Activated gamma-delta T cell treated with anti-CD3 and anti-CD28 coated beads, Interleukin-2, amount 50 U/mL, for 16 hours (primary cell): ENCODE measurements around the gene MAMLD1.

Source experiments
- DNase-seq: peaks from one replicate; pipeline ENCODE4 v3.0.0-alpha.2; 2020; ENCODE audit warnings: low read depth

Gene MAMLD1

DNA sequence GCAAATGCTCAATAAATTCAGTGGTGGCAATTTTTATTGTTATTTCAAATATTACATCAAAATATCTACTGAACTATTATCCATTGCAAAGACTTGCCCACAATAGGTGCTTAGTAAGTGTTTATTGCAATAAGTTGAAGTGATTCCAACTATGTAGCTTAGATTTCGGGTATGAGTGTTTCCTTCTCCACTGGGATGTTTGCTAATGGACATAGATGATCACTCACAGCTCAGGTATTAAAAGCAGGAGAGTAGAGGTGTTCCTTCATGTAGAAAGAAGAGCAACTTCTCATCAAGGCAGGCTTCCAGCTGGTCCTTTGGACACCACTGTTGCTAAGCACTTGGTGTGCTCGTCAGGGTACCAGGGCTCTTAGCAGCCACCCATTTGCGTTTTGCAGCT, 139.0 kb downstream of the MAMLD1 start:
- DNase-seq, result no peak

DNA sequence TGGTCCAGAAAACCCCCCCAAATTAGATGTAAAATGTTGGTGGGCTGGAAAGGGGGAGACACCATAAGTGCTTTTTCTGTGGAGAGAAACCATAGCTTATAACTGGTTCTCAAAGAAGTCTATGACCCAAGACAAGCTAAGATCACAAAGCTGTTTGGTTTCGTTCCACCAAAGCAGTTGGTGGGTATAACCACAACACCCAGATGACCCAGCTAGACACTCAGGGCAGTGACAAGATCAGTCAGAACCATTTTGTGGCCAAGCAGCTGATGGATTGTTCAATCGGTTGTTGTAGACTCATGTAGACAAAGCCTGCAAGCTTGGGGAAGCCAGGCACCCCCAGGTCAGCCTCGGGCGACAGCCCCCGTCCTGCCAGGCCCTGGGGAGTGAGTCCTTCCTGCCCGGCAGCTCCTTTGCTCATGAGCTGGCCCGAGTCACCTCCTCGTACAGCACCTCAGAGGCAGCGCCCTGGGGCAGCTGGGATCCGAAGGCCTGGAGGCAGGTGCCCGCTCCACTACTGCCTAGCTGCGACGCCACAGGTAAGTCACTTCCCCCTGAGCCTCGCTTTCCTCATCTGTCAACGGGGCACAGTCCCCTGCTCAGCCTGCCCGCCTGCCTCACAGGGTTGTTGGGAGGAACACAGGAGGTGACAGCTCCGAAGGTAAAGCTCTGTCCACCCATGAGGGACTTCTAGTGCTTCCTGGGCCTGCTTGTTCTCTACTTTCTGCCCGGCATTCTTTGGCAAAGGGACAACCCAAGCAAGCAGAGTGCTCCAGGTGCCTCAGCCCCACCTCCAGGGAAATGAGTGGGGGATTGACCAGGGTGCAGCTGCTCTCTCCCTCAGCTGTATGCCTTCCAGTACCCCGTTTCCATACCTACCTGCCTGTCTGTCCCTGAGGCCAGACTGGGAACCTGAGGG, 140.1 kb downstream of the MAMLD1 start:
- no peak for DNase-seq

DNA sequence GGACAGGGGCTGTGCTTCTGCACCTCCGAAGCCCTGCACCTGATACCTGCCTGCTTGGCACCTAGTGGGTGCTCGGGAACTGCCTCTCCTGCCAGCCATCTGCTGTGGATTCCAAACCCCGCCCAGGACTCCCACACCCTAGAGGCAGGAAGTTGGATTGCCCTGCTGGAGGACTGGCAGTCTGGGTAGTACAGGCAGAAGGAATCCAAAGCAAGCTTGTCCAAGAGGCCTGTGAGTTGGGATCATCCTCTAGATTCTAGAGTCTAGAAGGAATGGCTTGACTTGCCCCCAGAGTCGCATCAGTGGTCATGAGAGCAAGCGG, 140.7 kb downstream of the MAMLD1 start:
- no peak for DNase-seq

DNA sequence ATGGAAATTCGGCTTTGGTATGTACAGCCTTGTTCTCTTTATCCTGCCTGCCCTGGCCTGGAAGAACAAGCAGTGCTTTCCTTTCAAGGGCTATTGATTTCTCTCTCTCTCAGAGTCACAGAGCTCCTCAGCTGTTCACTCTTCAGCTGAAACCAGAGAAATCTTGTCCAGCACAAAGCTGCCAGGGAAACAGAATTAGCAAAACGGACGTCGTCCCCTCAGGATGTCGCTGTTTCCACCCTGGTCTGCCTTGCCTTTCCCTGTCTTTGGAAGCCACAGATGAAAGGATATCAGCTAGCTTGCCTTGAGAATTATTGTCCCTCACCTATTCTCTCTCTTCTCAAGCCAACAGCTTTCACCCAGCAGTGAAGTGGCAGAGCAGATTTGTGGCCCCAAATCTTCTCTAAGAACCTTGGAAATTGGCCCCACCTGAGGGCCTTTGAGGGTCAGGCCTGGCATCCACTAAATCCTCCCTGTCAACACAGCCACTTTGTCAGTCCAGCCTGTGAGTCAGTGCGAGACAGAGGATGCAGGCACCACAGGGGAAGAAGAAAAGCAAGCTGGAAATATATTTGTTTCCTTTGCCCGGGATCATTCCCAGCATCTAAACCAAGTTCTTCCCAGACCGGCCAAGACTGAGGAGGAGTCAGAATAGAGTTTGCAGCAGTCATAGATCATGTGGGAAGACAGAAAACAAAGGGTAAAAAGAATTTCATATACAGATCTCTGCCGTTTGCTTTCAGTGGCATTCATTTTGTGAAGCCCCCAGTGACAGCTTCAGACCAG, 141.5 kb downstream of the MAMLD1 start:
- no peak for DNase-seq

DNA sequence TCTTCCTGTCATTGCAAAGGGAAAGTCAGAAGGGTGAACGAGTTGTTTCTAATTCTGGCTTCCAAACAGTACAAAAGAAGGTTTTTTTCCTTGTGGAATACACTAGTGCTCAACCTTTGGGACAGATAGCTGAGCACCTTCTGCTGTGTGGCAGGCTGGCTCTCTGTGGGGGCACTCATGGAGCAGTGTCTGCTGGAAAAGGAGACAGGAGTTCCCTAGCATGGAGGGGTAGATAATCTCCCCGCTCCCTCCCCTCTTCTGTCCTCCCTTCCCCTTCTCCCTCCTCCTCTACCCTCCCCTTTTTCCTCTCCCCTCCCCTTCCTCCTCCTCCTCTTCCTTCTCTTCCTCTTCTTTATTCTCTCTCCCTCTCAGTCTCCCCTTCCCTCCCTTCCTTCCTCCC, 142.9 kb downstream of the MAMLD1 start:
- no peak for DNase-seq

DNA sequence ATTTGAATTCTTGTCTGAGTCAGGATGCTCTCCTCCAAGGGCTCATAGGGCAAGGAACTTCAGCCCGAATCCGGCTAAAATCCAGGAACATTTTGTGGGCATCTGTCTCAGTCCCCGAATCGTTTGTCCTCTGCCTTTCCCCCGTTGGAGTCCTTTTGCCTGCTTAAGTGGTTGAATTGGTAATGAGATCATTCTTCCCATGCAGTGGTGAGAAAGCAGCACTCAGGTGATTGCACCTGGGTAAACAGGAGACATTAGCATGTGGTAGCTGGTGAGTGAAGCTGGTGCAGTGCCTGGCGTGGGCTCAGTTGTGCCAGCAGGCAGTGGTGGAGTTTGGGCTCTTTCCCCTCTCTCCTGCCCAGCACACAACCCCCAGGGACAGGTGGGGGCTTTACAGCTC, 143.4 kb downstream of the MAMLD1 start:
- no peak for DNase-seq

DNA sequence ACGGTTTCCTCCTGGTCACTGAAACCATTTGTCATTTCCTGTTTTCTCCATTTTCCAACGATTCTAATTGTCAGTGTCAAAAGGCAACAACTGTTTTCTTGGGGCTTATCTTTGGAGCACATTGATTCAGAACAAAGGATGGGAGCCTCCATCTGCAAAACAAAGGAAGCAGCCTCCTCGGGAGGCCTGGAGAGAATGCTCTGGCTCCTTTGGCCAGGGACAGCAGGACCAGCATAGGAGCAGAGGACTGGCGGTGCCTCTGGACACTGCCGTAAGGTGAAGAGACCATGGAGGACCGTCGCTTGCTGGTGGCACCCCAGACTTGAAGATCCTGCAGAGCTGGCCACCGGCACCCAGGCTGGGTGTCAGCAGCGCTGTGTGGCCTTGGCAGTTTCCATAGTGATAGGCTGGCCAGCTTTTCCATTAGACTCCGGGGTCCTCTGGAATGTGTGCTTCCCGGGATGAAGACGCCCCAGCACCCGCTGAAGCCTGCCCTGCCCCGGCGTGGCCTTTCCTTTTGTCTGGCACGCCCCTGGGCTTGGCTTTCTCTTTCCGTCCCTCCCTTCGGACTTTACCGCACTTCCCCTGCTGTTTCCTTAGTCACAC, 144.2 kb downstream of the MAMLD1 start:
- no peak for DNase-seq

DNA sequence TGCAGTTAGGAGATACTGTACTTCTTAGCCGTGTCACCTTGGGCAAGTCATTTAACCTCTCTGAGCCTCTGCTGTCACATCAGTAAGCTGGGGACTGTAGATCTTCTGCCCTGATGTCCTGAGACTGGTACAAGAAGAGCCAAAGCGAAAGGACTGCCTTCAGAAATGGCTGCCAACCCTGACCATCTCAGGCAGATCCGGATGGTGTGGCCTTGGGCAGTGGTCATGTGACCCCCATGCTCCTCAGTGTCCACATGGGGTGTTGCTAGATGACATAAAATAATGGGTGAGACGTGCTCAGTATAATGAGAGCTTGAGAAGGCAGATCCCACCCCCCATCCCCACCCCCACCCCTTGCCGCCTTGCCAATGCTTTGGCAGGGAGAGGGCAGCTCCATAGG, 144.9 kb downstream of the MAMLD1 start:
- no peak for DNase-seq

DNA sequence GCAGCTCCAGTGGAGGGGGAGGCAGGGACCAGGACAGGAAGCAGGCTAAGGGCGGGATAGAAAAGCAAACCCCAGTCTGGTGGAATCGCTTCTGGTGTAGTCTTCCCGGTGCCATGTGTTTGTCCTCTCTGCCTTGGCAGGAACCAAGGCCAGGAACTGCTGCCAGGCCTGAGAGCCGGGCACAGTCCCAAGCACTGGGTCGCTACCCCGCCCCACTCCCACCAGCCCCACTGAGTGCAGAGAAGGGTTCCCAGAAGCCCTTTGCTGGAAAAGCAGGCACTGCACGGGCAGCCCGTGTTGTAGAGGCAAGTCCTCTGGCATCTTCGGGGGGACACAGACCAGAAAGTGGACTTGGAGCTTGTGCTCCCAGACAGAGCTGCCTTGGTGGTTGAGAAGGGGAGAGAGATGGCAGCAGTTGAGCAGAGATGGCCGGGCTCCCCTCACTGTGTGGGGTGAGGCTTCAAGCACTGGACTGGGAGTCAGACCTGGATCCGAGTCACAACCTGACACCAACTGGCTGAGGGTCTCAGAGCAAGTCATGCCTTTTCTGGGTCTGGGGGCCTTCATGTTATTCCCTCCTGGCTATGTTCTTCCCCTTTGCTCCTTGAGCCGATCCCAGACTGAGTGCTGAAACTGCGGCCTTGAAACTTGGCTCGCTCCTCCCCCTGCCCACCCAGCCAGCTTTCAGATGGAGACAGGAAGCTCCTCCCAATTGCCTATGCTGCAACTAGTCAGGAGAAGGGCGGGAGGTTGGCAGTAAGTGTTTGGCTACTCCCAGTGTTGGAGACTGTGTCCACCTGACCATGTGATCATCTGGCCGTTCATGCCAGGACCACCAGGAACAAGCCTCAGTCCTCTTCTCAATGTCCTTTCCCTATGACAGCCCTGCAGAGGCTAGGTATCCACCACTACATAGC, 145.6 kb downstream of the MAMLD1 start:
- no peak for DNase-seq

DNA sequence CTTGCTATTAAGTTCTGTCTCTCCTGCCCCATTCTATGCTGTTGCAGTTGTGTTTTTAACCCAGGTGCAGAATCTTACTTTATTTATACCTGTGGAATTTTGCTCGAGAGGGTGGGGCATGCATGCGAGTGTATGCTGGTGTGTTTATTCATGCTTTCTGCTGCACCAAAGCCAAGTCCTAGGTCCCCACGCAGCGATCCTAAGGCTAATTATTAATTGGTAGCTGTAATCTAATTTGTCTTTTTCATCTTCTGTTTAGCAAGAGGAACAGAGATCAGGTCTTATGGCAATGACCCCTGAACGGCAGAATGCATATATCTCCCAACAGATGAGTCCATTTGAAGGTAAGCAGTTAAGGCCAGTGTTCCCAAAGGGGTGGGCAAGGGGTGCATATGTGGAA, 146.6 kb downstream of the MAMLD1 start:
- DNase-seq, result no peak

DNA sequence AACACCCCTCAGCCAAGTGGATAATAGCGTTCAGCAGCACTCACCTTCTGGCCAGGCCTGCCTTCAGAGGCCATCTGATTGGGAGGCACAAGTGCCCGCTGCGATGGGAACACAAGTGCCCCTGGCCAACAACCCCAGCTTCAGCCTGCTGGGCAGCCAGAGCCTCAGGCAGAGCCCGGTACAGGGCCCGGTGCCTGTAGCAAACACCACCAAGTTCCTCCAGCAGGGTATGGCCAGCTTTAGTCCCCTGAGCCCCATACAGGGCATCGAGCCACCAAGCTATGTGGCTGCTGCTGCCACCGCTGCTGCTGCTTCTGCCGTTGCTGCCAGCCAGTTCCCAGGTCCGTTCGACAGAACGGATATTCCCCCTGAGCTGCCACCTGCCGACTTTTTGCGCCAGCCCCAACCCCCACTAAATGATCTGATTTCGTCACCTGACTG, 149.4 kb downstream of the MAMLD1 start:
- DNase-seq, result no peak

DNA sequence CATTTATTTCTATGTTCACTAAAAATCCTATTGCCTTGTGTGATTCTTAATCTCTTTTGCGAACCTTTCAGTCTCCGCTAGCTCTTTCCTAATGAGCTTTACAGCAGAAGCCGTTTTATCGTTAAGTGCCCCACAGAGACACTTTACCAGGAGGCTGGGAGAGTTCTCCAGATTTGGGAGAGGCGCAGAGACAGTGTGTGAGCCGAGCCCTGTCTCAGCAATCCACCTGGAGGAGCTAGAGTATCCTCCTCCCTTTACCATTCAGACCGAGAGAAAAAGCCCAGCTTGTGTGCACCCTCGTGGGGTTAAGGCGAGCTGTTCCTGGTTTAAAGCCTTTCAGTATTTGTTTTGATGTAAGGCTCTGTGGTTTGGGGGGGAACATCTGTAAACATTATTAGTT, 150.4 kb downstream of the MAMLD1 start:
- no peak for DNase-seq

DNA sequence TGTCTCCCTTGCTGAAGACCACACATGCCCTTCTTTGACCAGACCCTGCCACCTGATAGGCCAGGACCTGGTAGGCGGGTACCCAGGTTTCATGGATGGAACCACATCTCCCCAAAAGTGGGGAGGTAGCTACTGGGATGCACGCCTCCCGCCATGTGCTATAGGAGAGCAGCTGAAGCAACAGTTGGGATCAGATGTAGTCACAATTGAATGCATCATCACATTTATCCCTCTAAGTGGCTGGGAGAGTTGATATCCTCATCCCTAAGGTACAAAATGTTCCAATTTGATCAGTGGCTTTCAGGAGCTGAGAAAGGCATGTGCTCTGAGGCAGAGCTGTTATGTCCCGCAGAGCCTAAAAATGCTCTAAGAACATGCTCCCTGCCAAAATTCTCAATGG, 151.3 kb downstream of the MAMLD1 start:
- no peak for DNase-seq

DNA sequence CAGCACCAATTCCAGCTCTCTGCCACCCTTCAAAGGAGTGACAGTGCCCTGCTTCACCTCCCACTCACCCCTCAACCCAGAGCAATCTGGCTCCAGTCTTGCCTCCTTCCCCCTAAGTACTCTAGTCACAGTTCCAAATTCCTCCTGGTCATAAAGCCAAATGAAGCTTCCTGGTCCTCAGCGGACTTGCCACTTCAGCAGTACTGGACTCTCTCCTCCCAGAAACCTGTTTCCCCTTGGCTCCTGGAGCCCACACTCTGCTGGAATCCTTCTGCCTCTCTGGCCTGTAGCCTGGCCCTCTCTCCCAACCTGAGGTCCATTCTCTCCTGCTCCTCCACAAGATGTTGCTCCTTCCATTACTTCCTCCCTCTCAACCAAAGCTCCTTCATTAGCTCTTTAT, 152.7 kb downstream of the MAMLD1 start:
- DNase-seq, result no peak

DNA sequence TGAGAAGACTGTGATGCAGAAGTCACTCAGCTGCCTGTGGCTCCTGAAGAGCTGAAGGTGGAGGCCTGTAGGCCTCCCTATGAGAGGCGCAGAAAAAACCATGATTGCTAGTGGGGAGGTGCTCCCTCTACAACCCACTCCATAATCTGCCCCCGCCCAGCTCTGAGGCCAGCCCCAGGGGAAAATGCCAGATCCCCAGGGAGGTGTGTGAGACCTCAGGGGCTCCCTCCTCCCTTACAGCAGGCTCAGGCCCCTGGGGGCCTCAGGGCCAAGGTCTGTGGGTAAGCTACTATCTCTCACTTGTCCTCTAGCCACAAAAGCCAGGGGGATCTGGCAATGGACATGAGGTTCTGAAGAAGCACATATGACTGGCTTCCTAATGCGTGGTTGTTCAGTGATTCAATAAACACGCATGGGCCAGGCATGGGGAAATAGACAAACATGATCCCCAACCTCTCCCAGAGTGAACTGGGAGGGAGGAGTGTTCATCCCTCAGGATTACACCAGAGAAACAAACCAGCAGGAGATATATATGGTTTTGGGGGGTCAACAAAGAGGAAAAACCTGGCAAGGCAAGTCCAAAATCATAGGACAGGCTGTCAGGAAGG, 154.3 kb downstream of the MAMLD1 start:
- DNase-seq, result no peak

DNA sequence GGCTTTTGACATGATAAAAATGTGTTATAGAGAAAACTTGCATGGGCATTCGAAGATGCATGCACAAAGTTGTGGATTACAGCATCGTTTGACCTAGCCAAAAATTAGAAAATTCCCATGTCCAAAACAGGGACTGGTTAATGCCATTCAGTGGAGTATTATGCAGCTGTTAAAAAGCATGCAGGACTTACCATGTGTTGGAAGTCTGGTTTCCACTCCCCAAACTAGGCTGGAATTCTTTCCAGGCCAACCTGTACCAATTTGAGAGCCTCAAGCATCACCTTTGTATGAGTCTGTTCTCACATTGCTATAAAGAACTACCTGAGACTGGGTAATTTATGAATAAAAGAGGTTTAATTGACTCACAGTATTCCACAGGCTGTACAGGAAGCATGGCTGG, 159.4 kb downstream of the MAMLD1 start:
- no peak for DNase-seq

DNA sequence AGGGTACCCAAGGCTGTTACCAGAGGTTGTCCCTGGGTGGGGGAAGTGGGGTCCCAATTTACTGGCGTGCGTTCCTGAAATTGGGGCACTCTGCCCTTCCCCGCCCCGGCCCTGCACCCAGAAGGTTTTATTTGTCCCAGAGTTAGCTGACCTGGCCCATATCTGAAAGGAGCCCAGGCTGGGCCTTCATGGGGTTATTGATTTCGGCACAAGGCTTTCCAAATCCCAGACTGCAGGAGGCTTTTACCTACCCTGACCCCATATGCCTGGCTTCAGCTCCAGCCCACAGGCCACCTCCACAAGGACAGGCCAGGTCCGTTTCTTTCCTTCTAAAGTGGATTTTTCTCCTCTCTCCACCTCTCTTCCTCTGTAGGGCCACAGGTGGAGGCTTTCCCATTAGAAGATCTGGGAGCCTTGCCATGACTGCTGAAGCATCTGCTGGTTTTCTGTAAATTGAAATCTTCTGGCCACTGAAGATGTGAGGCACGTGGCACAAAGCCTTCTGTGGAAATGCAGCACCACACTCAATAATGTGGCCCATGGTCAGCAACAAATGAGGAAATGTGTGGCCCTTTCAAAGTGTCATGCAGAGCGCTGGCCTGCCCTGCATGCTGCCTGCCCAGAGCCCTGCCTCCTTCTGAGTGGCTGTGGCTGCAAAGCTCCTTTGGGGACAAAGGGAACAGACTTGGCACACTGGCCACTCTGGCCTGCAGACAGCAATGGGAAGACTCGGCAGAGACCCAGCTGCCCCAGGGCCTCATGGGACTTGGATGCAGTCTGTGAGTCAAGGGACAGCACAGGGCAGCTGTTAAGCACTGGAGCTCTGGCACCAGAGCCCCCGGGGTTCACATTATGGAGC, 162.2 kb downstream of the MAMLD1 start:
- no peak for DNase-seq

DNA sequence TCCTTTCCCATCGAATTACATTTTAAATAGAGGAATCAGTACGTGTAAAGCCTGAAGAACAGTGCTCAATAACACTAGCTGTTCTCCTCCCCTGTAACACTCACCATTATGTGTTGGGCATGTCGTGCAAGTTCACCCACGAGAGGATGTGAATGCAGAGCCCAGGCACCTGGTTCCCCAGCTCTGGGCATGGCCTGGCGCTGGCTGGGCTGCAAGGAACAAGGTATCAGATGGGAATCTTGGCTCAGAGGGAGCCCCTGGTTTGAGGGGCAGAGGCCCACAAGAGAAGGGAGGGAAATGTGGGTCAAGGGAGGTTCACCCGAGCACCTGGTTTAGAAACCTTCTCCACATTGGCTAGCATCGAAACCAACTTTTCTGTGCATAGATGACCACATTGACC, 163.6 kb downstream of the MAMLD1 start:
- DNase-seq, result no peak

DNA sequence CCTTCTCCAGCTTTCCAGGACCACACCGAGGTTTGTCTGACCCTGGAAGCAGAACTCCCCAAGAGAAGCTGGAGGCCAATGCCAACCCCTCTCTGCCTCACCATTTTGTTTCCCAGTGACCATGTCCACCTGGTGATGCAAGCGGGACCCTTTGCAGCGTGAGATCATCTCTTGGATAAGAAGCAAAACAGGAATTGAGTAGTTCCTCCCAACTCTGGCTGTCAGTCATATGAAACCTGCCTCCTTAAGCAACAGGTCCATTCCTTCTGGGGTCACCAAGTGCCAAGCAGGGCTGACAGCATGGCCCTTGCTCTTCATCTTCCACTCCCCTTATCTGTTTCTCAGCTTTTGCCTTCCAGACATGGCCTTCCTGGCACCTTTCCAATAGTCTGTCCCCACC, 164.0 kb downstream of the MAMLD1 start:
- DNase-seq, result no peak

DNA sequence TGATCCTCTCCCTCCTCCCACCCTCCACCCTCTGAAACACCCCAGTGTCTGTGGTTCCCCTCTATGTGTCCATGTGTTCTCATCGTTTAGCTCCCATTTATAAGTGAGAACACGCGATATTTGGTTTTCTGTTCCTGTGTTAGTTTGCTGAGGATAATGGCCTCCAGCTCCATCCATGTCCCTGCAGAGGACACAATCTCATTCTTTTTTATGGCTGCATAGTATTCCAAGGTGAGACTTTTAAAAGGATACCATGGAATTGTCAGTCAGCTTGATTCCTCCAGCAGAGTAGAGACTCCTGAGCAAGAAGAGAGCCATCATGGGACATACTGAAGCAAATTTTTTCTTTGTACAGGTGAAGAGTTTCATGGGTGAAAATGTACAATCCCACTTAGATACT, 166.5 kb downstream of the MAMLD1 start:
- DNase-seq, result no peak

DNA sequence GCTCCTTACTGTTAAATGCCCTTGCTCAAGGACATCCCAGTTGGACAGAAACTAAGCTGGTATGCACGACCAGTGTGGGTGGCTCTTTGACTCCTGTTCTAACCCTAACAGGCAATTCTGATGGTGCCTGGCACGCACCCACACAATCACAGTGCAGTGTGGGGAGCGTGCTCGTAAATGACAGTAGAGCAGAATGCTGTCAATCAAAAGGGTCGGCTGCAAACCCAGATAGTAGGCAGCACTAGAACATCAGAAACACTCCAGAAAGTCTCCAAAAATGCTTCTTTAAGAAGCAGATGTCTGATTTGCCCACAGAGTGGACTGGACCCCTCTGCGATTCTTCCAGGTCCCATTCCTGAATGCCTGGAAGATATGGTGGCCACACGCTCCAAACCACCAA, 167.7 kb downstream of the MAMLD1 start:
- DNase-seq, result no peak
